ENCODE data around the gene BPIFA1.

BPIFA1 gene

GRCh38 chr20:33240923-33241322, 5.1 kb downstream of the BPIFA1 start:
- no peak for DNase-seq

DNA sequence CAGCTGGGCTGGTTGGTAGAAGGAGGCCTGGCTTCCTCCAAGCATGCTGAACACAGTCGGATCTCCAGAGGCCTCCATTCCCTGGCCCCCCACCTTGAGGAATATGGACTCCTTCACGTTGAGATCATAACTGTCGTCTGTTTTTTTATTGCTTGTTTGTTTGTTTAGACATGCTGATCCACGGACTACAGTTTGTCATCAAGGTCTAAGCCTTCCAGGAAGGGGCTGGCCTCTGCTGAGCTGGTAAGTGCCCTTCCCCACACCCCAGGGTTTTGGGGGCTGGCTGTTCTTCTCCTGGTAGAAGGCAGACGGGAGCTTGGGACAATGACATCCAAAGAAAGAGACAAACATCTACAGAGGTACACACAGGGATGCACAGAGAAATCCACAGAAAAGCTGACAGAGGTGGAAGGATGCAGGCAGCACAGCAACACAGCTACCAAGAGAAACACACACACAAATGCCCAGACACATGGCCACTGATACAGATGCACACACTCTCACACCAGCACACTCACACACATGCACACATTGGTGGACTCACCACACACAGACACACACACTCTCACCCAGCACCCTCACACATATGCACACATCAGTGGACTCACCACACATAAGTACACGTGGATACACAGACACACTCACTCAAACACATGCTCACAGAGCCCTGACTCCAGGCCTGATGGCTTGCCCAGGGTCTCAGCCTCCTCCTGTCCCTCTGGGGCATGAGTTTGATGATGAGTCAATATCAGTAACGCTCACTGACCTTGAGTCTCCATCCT, 6.7 kb downstream of the BPIFA1 start:
- DNase-seq = no peak

GRCh38 chr20:33246077-33246476, 10.3 kb downstream of the BPIFA1 start:
- no peak for DNase-seq

DNA sequence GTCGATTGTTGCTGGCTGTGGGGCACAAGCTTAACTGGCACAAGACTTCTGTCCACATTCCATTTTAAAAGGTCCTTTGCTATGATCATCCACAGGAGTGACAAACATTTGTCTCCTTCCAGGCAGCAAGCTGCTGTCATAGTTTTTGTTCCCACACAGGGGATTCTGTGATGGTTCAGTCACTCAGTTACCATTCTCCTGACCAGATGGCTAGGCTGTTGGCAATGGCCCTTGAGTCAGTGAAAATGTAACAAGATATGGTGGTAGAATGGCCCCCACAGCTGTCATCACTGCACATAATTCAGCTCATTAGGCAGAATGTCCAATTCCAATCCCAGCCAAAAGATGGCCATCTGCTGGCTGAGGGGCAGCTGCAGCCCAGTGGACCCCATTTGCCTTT, 13.7 kb downstream of the BPIFA1 start:
- no peak for DNase-seq

- no peak for DNase-seq
These were observed 14.9 kb downstream of the BPIFA1 start for GRCh38 chr20:33250666-33251065.

- no peak for DNase-seq
These were observed 15.7 kb downstream of the BPIFA1 start for GRCh38 chr20:33251496-33251895.

DNA sequence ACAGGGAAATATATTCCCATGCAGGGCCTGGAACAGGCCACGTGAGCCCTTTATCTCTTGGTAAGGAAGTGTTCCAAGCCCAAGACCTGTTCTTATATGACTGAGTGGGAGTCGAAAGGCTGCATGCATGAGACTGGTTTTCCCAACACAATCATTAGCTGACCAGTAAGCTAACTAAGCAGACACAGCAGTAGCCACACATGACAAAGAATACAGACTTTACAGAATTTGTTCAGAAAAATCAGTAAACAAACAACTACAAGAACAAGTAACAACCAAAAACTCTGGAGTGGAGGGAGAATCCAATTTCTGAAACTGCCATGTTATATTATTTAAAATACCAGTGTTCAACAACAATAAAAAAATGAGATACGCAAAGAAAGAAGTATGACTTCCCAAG, 16.7 kb downstream of the BPIFA1 start:
- DNase-seq = no peak

DNA sequence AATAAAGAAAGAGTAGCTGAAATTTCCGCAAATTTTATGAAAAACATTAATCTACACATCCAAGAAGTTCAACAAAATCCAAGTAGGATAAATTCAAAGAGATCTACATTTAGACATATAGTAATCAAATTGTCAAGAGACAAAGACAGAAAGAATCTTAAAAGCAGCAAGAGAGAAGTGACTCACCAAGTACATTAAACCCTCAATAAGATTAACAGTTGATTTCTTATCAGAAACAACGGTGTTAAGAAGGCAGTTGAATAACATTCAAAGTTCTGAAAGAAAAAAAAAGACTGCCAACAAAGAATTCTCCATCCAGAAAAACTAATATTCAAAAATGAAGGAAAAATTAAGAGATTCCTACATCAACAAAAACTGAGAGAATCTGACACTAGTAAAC, 19.2 kb downstream of the BPIFA1 start:
- no peak for DNase-seq

GRCh38 chr20:33257237-33257636, 21.4 kb downstream of the BPIFA1 start:
- DNase-seq = no peak

- no peak for DNase-seq
These were observed 23.6 kb downstream of the BPIFA1 start for GRCh38 chr20:33259371-33259770.

GRCh38 chr20:33261465-33261864, 25.7 kb downstream of the BPIFA1 start:
- no peak for DNase-seq

- no peak for DNase-seq
These were observed 26.9 kb downstream of the BPIFA1 start for GRCh38 chr20:33262658-33263065.

DNA sequence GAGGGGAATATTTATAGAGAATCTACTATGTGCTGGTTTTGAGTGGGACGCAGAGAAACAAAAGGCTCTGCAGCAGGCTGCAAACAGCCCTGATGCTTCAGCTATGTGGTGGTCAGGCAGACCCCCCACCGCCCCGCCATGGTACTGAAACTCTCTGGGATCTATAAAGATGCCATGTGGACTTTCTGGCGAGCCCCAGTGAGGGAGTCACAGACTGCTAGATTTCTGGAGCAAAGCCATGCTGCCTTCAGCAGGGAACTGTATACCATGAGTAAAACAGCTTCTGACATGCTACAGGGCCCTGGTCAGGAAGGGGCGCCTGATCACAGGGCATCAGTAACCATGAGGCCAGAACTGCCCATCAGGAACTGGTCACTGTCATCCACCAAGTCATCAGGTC, 28.0 kb downstream of the BPIFA1 start:
- no peak for DNase-seq

- DNase-seq = no peak
These were observed 31.9 kb downstream of the BPIFA1 start for GRCh38 chr20:33267701-33268100.

DNA sequence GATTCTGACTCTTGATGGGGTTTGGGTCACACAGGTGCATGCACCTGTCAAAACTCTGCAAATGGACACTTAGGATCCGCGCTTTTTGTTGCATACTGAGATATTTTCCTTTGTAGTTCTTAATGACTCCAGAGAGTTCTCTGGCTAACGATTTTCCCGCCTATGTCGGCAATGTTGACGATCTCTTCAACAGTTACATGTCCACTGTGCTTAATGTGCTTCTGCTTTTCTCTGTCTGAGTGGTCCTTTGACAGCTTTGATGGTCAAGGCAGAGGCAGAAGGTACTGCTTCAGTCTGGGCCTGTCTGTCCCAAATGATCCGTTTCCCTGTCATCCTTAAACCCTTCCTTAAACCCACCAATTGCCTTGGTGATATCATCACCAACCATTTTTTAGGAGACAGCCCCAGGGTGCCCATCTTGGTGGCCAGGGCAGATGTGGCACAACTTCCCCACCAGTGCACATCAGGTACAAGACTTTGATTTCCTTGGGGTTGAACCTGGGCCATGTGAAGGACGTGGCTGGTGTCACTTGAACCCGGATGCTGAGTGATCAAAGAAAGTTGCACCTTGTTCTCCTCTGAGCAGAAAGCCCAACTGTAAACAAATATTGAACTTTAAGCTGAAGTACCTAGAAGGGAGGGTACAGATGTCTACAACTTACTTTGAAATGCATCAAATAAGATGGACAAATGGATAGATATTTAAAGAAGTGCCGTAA, 36.5 kb downstream of the BPIFA1 start:
- DNase-seq = no peak

GRCh38 chr20:33273117-33273851, 37.5 kb downstream of the BPIFA1 start:
- no peak for DNase-seq

GRCh38 chr20:33275215-33275614, 39.4 kb downstream of the BPIFA1 start:
- no peak for DNase-seq

GRCh38 chr20:33275871-33276270, 40.1 kb downstream of the BPIFA1 start:
- DNase-seq = no peak

DNA sequence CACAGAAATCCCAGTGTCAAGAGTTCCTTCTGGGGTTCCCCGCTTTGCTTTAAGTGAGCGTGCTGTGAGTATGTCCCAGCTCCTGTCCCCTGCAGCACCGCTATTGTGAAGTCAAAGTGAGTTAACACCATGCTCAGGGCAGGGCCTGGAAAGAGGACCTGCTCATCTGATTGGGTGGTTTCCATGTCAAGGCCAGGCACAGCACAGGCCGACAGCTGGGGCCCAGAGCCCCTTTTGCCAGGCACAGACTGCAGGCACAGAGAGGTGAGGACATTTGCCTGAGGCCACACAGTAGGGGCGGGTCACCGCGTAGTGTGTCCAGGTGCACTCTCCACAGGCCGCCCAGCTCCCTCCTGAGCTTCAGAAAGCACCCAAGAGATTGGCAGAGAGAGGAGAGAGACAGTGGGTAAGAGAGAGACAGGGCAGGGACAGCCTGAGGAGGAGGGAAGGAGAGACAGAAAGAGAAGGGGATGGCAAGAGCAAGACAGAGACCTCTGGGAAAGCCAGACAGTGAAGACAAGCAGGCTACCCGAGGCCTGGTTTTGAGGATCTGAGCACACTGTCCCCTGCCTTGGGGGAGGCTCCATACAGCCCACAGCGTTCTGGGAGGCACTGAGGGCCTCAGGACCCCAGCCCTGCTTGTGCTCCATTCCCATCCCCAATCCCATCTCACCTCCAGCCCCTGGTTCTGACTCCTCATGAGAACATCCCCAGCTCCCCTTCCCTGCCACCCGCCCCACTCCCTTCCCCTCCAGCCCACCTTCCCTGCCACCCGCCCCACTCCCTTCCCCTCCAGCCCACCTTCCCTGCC, 40.7 kb downstream of the BPIFA1 start:
- DNase-seq = no peak

DNA sequence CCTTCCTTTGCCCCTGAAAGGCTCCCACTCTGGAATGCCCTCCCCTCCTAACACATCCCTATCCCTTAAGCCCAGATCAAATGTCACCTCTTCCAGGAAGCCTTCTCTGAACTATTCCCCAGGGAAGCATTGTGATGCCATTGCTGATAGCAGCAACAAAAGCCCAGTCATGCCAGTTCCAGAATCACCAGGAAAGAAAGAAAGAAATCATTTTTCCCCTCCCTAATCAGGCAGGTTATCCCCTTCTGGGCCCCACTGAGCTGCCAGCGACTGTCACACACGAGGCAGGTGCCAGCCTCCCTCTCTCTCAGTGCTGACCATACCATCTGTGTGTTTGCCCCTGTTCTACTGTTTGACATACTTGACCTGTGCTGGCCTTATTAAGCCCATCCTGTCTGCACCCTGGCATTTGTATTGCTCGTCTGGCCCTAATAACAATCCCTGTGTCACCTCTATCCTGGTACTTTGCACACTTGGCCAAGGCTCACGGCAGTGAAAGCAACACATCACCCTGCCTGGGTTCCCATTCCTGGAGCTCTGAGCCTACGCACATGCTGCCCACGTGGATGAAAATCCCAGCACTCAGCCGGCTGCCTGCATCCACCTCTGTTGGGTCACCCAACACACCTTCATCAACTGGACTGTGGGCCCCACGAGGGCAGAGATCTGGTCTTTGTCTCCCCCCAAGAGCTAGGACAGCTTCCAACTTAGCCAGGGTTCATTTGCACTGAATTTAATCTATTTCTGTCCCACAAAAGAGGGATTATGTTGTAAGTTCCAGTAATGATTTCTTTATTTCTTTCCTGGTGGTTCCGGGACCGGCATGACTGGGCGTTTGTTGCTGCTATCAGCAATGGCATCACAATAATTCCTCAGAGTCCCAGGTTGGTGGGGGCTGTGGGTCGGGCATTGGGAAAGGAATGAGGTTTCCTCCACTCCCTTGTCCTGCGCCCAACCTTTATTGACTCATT, 42.0 kb downstream of the BPIFA1 start:
- no peak for DNase-seq

DNA sequence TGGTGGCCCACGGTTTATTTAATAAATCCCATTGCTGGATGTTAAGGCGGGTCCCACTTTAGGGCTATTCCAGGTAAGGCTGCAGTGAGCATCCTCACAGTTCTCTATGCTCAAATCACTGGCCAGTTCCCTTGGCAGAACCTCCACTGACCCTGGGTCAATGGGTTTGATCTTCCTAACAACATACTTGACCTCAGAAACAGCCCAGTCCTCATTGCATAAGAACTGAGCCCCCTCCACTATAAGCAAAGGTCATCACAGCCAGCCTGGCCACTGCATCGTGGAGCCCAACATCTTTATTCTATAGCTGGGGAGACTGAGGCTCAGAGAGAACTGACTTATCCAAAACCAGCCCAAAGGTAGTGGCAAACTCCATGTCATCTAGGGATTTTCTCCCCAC, 42.9 kb downstream of the BPIFA1 start:
- no peak for DNase-seq

All from CD4-positive, alpha-beta T cell treated with Interleukin-4 for 4 hours (primary cell).